C4-2B (cell line): Measurements from ENCODE around the gene SAMD15.

ENCODE experiments used
- CTCF ChIP-seq: fragments of 450-650 bp; conservative IDR thresholded peaks from 2 replicates; pipeline ENCODE4 v1.5.1; 2017; ENCODE audit warnings: mild to moderate bottlenecking
- ZFX ChIP-seq: fragments of 450-650 bp; IDR thresholded peaks from 2 replicates; pipeline ENCODE4 v1.6.1; 2017

- TF ChIP-seq CTCF = no peak
- no peak for TF ChIP-seq ZFX
Observed at GRCh38 chr14:77338302-77338701, 38.9 kb upstream of the SAMD15 start.
